HG03565 (cell line): ENCODE measurements around the gene HUNK.
A peak's percentile ranks its signal among the peaks of the same experiment; 100 is the strongest.
"Not testable (repeated sequence)": the region's sequence is repeated elsewhere in the genome, so short reads cannot be mapped to it uniquely, and the experiment has no call there.

Experiments
- ATAC-seq: cut with Tn5 transposase; IDR thresholded peaks from one replicate; pipeline ENCODE4 v1.9.1; 2021; ENCODE audit warnings: mild to moderate bottlenecking, moderate library complexity; ENCODE audit not compliant: unreplicated experiment

HUNK gene

DNA sequence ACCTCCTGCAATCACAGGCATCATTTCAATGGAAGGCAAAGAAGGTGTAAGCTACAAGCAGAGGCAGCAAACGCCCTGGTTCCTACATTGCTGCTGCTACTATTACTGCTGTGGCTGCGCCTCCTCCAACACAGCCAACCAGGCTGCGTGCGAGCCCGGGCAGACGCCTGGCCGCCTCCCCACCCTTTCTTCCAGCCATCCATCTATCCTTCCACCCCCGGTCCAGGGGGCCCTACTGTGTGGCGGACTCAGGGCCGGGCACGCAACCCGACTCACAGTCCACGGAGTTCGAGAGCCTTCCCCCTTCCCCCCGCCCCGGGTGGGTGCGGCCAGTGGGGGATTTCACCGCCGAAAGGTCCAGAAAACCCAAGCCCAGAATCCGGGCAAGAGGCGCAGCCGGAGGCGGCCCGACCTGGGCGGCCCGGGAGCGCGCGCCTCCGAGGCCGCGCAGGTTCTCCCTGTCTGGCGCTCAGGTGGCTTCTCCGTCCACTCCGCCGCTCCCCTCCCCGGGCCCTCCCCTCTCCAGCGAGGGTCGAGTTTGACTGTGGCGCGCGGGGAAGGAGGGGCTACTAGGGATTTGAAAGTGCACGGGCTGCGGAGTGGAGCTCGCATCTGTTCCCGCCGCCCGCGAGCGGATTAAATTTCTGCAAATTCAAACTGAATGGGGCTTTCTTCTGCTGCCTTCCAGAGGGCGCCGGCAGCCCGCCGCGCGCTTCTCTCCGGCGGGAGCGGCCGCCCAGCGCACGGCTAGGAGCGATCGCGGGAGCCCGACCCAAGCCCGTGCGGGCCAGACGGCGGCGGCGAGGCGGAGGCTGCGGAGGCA is at the start of gene HUNK:
TSS of gene HUNK (plus strand) at position 569 of the 823 bp plus-strand sequence. CDS start 655 bp downstream, outside the sequence.
- ATAC-seq: no peak

DNA sequence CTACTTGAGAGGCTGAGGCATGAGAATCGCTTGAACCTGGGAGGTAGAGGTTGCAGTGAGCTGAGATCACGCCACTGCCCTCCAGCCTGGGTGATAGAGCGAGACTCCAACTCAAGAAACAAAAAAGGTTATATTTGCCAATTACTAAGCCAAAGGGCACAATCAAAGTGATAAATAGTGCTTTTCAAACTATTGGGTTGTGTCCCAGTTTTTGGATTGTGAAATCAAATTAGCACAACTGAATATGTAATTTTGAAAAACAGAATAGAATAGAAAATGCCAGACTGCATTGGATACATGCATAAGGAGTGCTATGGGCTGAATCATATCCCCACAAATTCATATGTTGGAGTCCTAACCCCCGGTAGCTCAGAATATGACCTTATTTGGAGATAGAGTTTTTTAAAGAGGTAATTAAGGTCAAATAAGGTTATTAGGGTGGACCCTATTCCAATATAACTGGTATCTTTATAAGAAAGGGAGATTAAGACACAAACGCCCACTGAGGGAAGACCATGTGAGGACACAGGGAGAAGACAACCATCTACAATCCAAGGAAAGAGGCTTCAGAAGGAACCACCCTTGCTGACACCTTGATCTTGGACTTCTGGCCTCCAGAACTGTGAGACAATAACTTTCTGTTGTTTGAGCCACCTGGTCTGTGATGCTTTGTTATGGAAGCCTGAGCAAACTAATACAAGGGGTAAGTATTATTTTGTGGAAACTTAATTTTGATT is 42.9 kb upstream of the HUNK start:
- no peak for ATAC-seq

DNA sequence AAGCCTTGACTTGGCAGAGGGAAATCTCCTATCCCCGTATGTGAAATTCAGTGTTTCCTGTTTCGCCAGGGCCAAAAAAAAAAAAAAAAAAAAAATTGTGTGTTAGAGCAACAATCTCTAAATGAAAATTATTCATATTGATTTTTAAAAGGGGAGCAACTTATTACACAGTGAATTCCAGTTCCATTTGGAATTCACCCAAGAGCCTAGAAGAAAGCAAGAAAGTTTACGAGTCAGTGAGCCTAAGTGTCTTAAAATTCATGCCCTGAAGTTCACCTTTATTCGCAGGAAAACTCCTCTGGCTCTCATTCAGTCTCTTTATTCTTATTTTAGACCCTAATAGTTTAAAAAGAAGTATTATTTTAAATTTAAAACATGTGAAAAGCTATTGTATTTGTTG is 42.1 kb upstream of the HUNK start:
- no peak for ATAC-seq

DNA sequence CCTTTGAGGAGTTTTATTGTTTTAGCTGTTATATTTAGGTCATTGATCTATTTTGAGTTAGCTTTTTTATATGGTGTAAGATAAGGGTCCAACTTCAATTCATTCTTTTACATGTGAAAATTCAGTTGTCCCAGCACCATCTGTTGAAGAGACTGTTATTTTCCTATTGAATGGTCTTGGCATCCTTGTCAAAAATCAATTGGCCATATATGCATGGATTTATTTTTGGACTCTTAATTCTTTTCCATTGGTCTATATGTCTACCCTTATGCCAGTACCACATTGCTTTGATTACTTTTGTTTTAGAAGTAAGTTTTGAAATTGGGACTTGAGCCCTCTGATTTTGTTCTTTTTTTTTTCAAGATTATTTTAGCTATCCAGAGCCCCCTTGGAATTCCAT is 35.8 kb upstream of the HUNK start:
- no peak for ATAC-seq

DNA sequence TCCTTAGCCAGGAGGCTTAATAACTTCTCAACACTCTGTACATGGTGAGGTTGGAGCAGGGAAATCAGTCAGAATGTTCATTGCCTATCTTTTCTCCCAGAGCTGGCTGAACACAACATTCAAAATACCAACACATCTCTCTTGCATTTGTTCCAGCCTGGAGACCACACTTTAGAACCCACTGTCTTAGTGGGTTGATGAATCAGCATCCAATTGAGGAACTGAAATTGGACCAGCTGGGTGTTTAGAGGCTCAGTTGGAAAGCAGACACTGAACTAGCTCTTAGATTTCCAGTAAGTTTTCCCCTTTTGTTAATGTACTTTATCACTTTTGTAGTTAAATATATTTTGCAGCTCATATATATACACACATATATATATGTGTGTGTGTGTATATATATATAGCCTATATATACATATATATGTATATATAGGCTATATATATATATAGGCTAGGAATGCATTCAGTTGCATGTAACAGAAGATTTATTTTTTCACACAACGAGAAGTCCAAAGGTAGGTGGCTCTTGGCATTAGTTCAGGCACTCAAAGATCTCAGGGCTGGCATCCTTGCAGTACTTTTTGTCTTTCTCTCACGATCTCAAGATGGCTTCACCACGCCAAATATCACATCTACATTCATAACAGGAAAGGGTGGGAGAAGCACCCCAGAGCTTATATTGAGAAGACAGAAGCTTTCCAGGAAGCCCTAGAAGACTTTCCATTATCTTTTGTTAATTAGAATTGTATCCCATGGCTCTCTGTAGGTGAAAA is 35.0 kb upstream of the HUNK start:
- no peak for ATAC-seq

DNA sequence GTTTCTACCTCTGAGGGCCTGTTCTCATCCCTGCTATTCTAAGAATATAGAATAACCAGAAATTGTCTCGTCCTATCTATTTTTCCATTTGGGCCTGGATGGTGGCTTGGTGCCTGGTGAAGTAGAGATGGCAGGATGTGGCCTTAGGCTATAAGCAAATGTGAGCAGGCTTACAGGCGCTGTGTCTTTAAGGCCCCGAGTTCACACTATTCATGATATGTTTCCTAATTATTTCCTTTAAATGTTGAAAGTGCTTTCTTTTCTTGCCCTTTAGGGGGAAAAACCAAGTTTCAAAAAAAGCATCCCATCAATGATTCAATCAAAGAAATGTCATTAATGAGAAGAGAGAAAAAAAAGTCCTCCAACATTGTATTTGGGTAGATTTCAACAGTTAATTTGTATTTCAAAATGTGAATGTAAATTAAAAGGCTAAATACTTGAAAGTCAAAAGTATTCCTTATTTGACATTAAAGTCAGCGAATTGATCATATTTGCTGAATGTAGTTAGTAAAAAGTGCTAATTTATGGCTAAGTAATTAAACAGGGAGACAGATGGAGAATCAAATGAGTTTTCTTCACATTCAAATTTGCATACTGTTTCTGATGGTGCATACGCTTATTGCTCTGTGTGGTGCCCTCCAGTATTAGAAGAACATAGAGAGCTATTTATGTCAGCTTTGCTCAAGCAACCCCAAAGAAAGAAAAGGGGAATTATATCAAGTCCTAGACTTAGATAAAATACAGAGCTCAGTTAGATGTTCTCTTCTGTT is 34.0 kb upstream of the HUNK start:
- no peak for ATAC-seq

DNA sequence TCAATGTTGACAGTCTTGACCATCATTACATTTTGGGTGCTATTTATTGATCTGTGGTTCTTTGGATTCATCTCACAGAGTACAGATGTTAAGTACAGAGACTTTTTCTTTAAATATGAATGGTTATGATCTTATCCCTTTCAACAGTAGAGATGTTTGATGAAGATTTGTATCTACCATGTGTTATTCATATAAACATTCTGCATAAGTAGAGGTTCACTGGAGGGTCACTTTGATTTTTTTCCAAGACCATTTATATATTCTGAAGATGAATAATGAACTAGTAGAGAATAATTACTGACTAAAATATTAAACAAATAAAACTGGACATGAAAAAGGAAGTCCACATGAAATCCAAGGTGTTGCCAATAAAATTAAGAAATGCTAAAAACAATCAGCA is 28.6 kb upstream of the HUNK start:
- no peak for ATAC-seq

DNA sequence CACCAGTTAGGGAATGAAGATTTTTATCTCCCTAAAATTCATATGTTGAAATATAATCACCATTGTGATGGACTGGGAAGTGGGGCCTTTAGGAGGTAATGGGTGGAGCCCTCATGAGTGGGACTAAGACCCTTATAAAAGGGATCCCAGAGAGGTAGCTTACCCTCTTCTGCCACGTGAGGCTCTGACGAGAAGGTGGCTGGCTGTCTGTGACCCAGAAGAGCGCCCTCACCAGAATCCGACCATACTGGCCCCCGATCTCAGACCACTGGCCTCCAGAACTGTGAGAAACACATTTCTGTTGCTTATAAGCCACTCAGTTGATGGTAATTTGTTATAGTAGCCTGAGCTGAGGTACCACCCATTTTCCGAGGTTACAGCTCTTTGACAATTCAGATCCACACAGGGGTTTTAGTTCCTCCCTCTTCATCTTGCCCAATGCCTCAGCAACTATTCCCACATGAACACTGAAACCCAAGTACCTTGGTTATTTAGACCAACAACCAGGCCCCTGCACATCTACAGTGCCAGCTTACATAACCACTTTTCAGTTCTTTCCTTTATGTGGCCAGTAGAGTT is 27.6 kb upstream of the HUNK start:
- ATAC-seq: no peak

DNA sequence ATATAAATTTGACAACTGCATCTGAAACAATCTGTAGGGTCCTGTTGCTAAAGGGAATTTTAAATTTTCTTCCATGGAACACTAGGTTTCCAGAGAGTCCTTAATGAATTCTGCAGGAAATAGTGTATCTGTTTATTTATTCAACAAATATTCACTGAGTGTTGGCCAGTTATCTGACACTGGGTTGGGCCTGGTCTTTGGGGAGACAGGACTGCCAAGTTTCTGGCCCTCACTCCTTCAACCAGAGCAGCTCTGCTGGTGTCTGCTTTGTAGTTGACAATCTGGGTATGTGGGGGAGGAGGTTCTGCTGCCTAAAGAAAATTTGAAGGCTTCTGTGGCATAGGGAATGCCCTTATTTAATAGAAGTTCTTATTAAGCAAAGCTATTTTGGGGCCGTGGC is 26.1 kb upstream of the HUNK start:
- no peak for ATAC-seq

DNA sequence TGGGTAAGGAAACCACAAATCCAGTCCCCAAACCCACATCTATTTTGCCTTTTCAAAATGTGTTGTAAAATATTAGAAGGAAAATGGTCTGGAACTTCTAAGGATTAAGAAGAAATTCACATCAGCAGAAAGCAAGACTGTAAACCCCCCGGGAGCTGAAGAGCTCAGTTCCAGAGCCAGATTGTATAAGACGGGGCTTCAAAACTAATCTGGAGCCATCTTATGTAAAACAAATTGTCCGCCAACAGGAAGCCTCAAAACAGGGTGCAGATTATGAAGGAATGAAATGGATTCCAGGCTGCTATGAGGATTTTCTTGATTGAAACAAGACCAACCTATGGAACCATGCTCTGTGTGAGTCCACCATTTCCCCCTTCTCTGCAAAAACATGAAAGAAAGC is 25.1 kb upstream of the HUNK start:
- ATAC-seq: no peak

DNA sequence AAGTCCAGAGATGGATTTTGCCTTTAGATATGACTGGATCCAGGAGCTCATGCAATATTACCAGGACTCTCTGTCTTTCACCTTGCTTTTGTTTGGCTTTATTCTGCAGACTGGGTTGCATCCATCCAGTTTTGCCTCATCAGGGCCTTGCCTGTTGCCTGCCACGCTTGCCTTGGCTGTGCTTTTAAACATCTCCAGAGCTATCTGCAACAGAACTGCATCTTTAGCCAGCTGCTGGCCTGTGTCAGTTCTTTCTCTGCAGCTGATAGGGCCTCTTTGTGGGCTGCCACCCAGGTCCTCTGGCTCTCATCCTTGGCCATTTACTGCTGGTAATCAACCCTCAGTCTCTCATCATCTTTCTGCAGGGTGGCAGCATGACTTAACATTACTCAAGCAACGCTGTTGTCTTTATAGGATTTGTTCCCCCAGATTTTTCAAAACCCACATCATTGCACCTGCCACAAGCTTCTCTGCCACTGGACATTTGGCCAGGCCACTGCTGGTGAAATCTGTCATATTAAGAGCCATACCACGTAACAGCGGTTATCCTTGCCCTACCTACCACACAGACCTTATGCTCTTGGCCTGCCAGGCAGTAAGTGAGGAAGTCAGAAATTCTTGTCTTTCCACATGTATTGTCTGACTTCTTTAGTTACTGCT is 24.4 kb upstream of the HUNK start:
- no peak for ATAC-seq

DNA sequence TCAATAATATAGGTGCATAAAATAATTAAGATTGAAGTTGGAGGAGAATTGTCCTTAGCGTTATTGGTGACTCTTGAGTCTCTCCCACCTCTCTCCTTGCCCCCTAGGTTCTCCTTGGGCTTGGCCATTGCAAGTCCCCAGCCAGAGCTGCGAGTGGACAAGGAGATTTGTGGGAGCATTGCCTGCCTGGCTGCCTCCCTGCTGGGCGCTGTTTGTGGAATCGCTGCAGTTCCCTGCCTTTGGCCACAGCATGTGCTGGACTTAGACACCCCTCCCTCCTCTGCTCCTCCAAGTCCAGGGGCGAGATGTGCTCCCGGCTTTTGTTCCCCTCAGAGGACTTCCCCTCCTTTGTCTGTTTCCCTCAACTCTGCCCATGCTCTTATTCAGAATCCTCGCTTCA is 21.9 kb upstream of the HUNK start:
- ATAC-seq: no peak

DNA sequence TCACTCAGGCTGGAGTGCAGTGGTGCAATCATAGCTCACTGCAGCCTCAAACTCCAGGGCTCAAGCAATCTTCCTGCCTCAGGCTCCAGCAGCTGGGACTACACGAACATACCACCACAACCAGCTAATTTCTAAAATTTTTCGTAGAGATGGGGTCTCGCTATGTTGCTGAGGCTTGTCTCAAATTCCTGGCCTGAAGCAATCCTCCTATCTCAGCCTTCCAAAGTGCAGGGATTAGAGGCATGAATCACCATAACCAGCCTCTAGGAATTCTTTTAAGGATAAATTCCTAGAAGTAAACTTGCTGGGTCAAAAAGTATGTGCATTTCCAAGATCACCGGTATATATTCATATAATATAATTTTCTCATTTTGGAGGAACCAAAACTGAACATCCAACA is 17.6 kb upstream of the HUNK start:
- ATAC-seq: no peak

DNA sequence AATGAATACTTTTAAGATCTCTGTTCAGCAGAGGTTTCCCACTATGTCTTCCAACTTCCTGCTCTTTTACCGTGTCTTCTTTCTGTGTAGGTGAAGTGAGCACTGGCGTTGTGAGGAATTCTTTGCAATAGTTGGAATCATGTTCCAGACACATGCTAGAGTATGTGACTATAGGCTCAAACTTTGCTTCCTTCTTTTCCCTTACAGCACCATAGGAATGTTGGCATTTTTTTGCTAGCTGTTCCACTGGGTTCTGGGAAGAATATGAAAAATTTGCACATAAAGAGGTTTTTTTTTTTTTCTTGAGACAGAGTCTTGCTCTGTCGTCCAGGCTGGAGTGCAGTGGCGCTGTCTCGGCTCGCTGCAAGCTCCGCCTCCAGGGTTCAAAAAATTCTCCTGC is 15.7 kb upstream of the HUNK start:
- ATAC-seq: no peak

DNA sequence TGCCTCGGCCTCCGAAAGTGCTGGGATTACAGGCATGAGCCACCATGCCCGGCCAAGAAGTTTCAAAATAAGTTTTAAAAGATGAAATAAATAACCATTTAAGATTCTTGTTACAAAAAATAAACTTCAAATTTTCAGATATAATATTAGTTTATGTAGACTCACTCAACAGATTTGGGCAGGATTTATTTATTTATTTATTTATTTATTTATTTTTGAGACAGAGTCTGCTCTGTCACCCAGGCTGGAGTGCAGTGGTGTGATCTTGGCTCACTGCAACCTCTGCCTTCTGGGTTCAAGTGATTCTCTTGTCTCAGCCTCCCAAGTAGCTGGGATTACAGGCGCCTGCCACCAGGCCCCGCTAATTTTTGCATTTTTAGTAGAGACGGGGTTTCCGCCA is 15.2 kb upstream of the HUNK start:
- not testable (repeated sequence) for ATAC-seq

DNA sequence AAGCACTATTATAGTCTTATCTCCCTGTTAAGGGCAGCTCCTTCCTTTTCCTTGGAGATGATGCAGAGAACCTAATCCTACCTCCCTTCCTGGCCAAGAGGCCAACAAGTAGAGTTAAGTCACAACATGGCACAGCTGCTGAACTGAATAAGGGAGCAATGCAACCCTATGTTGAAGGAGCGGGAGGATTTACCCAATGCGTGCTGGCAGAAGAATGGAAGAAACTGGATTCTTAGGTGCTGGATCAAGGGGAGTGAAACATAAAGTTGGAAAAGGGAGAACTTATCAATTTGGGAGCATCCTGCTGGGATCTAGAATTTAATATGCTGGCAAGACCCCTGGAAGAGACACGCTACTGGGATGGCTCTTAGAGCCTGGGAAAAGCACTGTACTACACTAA is 12.0 kb upstream of the HUNK start:
- ATAC-seq: no peak

DNA sequence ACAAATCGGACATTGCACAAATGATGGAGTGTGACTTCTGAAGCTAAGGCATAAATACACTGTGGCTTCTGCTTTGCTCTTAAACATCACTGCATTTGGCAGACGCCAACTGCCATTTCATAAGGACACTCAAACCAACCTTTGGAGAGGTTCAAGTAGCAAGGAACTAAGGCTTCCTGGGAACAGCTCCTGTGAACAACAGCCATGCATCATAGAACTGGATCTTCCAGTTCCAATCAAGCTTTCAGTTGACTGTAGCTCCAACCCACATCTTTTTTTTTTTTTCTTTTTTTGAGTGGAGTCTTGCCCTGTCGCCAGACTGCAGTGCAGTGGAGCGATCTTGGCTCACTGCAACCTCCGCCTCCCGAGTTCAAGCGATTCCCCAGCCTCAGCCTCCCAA is 10.7 kb upstream of the HUNK start:
- no peak for ATAC-seq

DNA sequence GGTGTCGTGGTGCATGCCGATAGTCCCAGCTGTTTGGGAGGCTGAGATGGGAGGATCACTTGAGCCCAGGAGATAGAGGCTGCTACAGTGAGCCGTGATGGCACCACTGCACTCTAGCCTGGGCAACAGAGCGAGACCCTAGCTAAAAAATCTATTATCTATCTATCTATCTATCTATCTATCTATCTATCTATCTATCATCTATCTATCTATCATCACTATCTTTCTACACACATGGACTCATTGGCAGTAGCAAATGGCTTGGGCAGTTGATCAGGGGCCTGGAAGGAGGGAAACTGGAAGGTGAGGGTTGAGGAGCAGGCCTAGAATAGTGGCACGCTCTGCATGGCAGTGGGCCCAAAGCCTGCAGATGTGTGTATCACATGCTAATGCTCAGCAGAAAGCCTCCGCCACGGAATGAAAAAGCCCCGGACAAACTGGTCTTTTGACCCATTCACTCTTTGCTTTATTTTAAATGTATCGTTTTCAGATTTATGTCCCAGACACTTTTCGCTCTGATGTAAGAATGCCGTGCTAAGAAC is 7.3 kb upstream of the HUNK start:
- ATAC-seq: no peak

DNA sequence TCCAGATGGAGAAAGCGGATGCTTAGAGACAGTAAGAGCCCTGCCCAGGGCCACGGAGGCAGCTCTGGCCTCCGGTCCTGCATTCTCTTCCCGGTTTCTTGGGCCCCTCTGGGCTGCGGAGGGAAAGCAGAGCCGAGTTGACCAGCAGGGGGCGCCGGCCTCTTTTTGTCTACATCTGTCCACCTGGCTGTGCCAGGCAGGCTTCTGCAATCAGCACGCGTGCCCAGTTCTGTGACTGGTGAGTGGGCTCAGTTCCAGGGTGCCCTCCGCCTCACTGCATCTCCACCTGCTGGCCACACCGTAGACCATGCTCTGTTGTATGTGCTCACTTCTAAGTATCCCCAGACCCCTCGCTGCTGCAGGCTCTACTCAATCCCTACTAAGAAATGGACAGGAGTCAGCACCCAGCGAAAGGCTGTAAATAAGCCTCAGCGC is 6.7 kb upstream of the HUNK start:
- ATAC-seq: peak; percentile 57

DNA sequence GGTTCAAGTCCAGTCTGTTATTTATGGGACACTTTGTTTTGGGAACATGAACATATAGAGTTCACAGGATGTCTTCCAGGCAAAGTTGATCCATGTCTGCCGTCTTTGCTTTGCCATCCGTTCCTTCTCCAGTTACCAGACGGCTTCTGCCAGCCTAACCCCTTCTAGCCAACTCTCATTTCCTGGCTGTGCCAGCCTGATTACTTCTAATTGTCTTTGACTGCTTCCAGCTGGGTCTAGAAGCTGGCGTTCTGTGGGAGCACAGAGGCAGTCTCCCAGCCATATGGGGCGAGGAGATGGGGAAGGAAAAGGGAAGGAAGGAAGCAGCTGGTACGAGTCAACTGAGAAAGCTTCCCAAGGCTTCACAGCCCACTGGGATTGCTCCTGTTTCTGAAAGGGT is 3.1 kb upstream of the HUNK start:
- ATAC-seq: no peak
